HS-27A (cell line): Measurements from ENCODE around the gene RAB40C.

Source experiments
- DNase-seq: peaks from one replicate; pipeline ENCODE4 v3.0.0-alpha.2; 2012; ENCODE audit warnings: low read depth, missing footprints

Gene RAB40C, protein sequence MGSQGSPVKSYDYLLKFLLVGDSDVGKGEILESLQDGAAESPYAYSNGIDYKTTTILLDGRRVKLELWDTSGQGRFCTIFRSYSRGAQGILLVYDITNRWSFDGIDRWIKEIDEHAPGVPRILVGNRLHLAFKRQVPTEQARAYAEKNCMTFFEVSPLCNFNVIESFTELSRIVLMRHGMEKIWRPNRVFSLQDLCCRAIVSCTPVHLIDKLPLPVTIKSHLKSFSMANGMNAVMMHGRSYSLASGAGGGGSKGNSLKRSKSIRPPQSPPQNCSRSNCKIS

DNA sequence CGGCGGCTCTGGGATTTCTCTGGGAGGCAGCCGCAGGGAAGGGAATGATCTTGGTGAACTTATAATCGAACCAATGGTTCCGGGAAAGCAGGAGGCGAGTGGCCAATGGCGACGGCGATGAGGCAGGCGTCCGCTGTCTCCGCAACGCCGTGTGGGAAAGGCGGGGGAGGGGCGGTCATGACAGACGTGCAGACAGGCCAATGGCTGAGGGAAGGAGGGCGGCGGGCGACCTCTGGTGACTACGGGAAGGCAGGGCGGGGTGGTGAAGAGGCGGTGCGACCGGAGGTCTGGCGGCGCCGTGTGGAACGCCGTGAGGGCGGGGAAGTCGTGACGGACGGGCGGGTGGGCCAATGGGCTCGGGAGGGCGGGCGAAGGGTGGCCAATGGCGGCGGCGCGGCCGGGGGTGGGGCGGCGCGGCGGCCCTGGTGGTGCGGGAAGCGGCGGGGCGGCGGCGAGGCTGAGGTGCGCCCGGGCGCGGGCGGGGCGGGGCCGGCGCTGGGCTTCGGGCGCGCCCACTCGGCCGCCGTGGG, at the start of gene RAB40C:
Gene RAB40C (plus strand): TSS at position 409 of the 530 bp plus-strand sequence. CDS start 226 bp downstream, outside the sequence.
- DNase-seq = peak; percentile 88

DNA sequence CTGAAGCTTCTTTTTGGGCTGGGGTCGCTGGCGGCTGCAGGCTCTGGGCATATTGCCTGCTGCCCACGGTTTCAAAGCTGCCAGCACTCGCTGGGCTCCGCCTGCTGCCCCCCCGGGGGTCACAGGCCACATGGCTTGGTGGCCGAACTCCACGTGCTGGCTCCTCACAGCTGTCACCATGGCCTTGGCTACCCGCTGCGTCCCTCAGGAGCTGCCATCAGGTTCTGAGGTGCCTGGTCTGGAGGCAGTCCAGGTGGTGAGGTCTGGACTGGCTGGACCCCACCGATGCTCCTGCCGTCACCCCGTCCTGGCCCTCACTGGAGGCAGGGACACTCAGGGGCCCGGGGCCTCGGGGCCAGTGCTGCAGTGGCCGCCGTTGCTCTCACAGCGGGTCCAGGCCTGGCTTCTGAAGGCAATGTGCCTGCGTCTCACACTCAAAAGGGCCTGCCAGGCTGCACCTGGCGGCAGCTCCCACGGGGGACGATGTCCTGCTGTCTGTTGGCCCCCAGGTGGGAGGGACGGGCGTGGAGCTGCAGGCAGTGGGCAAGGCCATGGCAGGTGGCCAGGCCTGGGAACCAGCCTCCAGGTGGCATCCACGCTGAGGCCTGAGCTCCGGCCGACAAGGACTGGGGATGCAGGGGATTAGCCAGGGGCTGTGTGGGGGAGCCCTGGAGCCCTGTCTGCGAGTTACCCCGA, 49.1 kb upstream of the RAB40C start:
- DNase-seq = no peak

DNA sequence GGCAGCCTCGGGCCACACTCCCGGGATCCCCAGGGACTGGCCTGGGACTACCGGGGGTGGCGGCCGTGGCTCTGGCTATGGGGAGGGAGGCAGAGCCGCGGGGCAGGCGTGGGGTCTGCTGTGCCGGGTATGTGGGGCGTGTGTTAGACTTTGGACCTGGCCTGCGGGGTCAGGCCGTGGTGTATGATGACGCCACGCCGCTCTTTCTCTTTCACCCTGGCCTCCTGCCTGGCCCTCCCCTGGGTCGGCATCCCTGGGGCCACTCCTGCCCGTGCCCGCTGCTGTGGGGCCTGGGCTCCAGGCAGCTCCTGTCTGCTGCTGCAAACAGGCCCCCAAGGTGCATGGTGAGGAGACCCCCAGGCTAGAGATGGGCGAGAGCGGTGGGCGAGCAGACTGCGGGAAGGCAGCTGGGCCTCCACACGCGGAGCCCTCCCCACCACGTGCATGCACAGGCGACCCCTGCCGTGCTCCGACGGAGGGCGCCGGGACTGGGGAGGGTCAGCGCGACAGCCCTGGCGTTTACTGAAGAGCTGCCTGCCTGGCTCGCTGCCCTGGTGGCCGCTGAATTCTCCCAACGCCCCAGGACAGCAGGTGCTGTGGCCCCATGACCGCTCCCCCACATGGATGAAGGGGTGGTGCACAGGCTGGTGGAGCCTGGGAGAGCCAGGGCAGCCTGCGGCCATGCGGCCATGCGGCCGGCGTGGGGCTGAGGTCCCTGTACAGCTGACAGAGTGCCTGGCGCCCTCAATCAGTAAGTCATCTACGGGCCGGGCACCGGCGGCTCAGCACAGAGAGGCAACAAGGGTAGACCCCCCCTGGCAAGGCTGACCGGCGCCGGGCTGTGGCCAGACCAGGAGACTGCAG, 46.3 kb upstream of the RAB40C start:
- DNase-seq = no peak

DNA sequence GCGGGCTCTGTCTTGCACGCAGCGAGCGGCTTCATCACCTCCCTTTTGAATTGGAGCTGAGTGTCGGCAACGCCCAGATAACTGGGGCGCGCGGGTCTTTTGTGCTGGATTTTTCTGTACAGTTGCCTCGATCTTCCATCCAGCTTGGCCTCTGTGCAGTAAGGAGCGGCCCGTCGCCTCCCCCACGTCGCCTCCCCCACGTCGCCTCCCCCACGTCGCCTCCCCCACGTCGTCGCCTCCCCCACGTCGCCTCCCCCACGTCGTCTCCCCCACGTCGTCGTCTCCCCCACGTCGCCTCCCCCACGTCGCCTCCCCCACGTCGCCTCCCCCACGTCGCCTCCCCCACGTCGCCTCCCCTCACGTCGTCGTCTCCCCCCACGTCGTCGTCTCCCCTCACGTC, 45.3 kb upstream of the RAB40C start:
- DNase-seq = no peak

DNA sequence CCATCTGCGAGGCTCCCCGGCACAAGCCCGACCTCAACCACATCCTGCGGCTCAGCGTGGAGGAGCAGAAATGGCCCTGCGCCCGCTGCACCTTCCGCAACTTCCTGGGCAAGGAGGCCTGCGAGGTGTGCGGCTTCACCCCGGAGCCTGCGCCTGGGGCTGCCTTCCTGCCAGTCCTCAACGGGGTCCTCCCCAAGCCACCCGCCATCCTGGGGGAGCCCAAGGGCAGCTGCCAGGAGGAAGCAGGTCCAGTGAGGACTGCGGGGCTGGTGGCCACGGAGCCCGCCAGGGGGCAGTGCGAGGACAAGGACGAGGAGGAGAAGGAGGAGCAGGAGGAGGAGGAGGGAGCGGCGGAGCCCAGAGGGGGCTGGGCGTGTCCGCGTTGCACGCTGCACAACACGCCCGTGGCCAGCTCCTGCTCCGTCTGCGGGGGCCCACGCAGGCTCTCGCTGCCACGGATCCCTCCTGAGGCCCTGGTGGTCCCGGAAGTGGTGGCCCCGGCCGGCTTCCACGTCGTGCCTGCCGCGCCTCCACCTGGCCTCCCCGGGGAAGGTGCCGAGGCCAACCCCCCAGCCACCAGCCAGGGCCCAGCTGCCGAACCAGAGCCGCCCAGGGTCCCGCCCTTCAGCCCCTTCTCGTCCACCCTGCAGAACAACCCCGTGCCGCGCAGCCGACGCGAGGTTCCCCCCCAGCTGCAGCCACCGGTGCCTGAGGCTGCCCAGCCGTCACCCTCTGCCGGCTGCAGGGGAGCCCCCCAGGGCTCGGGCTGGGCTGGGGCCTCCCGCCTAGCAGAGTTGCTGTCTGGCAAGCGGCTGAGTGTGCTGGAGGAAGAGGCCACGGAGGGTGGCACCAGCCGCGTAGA, 42.7 kb upstream of the RAB40C start:
- no peak for DNase-seq

DNA sequence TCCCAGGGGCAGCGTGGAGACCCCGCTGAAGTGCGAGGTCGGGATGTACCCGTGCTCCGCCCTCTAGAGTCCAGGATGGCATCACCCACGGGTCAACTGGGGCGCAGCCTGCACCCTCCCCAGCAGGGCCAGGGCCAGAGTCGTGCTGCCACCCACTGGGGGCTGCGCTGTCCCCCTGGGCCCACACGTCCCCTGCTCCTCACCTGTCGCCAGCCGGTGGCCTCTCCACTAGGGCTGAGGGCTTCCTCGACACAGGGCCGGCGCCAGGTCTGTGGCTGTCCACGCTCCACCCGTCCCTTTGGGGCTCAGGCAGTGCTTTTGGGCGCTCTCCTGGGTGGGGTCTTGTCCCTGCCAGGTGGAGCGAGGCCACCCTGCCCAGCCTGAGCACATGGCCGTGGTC, 41.3 kb upstream of the RAB40C start:
- DNase-seq = no peak

DNA sequence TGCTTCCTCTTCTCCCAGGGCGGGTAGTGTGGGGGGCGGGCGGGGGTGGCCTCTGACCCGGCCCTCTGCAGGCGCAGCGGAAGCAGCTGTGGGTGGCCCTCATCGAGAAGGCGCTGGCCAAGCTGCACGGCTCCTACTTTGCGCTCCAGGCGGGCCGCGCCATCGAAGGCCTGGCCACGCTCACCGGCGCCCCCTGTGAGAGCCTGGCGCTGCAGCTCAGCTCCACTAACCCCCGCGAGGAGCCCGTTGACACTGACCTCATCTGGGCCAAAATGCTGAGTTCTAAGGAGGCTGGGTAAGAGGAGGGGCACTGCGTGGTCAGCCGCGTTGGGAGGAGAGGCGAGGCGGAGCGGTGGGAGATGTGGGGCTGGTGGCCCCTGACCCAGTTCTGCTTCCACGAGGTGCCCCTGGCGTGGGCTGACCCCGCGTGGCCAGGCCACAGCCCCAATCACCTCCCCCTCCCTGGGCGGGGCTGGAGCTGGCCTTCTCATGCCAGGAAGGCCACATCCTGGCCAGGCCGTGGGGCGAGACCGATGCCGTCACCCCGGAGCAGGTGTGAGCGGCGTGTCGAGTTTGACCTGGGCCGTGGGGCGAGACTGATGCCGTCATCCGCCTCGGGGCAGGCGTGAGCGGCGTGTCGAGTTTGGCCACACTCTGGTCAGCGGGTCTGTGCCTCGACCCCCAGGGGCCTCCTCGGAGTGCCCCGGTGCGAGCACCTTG, 40.2 kb upstream of the RAB40C start:
- DNase-seq = no peak

DNA sequence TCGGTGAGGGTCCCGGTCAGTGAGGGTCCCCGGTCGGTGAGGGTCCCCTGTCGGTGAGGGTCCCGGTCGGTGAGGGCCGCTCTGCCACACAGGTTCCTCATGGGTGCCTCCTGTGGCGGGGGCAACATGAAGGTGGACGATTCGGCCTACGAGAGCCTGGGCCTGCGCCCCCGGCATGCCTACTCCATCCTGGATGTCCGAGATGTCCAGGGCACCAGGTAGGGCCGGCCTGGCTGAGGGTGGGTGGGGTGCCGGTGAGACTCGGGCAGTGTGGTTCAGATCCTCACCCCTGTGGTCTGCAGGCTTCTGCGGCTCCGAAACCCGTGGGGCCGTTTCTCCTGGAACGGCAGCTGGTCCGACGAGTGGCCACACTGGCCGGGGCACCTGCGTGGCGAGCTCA, 38.7 kb upstream of the RAB40C start:
- DNase-seq = no peak

DNA sequence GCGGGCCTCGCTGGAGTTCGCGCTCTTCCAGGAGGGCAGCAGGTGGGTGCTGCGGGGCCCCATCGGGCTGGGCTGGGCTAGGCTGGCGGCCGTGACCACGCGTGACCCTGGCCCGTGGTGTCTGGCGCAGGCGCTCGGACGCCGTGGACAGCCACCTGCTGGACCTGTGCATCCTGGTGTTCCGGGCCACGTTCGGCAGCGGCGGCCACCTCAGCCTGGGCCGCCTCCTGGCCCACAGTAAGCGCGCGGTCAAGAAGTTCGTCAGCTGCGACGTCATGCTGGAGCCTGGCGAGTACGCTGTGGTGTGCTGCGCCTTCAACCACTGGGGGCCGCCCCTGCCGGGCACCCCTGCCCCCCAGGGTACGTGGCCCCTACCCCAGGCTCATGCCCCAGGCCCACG, 37.7 kb upstream of the RAB40C start:
- DNase-seq = no peak

DNA sequence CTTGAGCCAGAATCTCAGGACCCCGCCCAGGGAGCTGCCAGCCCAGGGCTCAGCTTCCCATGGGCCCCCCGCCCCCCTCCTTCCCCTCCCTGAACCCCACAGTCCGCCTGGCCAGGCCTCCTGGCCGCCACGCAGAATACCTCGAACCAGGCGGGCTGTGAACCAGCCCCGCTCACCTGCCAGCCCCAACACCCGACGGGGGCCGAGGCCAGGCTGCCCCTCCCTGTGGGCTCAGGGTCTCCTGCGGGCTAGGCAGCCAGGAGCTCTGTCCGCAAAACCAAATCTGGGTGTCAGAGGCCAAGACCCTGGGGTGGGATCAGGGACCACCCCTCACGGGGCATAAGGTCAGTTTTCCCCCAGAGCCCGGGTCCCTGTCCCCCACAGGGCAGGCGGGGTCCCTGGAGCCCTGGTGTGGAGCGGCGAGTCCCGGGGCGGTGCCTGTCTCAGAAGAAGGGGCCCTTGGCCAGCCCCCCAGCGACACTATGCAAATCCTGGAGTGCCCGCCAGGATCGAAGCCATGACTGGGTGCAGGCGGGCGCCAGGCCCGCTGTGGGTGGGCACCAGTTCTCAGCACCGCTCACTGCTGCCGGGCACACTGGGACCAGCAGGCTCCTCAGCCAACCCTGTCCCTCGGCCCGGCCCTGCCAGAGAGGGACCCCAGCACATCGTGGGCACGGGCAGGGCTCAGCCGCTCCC, 36.1 kb upstream of the RAB40C start:
- no peak for DNase-seq

DNA sequence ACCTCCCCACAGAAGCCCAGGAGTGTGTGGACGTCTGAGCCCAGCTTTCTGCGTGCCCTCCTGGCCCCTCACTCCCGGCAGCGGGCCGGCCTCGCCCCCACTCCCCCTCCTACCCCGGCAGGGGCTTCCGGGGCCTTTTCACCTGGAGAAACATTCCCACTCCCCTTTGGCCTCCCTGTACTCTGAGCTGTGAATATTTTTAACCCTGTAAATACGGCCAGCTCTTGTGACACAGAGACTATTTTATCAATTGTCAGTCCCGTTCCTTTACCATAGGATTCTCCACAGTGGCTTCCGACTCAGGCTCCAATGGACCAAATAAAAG, 35.6 kb upstream of the RAB40C start:
- DNase-seq = no peak

DNA sequence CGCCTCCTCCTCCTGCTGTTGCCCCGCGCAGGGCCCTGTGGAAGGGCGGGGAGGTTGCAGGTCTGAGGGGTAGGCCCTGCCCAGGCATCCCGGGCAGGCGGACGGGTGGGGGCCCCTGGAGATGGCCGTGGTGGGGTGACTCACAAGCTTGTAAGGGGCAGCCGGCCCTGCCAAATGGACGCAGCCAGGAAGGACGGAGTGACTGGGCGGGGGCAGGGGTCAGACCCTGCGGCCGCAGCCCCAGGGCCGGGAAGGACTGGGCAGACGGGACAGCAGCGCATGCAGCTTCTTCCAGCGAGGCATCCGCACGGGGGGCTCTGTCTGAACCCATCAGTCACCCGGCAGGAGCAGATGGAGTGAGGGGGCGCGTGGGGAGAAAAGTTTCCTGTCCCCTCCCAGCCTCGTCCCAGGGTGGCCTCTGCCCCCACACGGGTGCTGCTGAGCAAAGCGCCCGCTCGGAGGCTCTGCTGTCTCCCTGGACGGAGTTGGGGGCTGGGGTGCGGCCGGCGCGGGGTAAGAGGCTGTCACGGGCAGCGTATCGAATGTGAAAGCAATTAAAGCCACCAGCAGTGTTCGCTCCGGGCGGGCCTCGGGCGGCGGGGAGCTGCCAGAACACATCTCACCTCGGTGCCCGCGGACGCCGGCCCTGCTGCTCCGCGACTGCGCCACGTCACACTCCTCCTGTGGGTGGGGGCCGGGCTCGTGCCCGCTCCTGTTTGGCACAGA, 35.1 kb upstream of the RAB40C start:
- no peak for DNase-seq

DNA sequence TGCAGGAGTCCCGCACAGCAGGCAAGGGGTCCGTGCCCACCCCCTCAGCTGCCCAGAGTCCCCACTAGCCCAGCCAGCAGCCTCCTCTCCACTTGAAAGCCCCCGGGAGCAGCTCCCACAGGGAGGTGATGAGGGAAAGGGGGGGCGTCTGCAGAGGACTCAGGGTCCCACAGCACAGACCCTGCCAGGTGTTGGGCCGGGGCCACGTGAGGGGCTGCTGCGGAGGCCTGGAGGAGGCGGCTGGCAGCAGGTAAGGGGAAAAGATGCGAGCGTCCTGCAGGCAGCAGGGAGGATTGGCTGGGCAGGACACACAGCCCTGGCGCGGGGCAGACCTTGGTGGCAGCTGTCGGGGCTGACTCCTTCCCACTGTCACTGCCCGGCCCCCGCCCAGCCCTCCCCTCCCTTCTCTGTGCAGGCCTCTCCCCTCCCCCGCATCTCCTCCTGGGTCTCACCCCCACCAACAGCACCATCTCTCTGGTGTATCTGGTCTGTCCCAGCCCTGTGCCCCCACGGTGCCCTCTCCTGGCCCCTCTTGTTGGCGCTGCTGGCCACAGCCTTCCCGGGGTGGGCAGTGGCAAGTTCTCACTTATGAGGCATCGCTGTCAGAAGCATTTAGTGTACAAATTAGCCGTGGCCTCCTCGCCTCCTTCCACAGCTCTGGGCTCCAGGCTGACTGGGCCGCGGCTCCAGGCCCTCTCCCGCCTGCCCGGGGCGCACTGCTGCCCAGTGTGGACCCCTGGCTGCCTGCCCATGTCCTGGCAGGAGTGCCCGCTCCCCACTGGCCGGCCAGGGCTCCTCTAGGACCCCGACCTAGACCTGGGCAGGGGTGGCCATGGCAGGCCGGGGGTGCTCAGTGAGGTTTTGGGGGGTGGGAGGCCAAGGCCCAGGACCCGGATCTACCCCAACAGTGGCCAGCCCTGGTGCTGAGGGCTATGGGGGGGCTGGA, 34.1 kb upstream of the RAB40C start:
- DNase-seq = no peak

DNA sequence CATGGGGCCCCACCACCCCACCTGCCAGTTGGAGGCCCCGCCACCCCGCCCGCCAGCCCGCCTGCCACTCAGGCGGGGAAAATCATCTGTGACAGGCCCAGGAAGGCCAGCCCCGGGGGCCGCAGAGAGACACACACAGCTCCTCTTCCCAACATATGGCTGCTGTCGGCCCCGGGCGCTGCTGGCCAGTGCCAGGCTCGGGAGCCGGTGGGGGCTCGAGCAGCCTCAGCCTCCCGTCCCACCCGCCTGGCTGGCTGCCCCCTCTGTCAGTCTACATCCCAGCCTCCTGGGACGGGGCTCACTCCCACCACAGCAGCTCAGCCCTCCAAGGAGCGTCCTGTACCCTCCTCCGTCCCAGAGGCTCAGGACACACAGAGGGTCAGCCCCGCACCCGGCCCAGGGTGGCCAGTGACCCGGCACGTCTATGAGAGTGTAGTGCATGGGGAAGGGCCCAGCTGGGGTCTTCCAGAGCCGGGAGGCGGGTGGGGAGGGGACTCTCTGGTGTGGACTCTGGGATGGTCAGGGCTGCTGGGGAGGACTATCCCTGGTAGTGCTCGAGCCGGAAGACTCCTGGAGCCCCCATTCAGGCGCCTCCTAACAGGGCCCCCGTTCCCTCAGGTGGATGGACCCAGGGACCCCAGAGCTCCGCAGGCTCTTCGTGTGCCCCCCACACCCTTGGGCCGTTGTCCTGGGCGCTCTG, 33.2 kb upstream of the RAB40C start:
- no peak for DNase-seq

DNA sequence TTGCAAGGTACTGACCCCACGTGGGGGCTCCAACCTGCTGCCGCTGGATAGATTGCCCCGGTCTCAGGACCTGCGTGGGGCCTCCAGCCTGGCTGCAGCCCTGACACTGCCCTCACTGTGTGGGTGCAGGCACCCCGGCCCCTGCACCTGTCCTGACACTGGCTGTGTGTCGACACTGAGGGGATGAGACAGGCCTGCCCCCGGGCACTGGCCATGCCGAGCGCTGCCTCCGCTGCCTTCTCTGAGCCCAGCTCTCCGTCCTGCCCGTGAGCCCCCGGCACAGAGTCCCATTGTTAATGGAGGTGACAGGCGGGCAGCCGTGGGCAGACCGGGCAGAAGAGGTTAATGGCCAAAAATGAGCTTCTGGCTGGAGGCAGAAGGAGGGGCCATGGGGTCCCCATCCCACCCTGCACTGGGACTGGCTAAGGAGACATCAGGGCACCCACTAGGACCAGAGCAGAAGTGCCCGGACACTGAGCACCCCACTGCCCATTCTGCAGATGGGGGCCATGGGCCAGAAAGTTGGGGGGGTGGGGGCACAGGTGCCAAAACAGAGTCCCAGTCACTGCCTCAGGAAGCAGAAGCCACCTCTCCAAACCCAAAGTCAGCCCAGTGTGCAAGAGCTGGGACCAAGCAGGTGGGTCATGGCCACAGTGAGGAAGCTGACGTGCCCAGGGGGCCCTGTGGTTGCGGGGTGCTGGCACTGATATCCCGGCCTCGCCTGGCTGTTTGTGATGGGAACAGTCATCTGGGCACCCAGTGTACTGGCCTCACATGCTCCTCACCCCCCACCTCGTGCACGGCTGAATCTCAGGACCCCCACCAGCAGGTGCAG, 32.2 kb upstream of the RAB40C start:
- no peak for DNase-seq

DNA sequence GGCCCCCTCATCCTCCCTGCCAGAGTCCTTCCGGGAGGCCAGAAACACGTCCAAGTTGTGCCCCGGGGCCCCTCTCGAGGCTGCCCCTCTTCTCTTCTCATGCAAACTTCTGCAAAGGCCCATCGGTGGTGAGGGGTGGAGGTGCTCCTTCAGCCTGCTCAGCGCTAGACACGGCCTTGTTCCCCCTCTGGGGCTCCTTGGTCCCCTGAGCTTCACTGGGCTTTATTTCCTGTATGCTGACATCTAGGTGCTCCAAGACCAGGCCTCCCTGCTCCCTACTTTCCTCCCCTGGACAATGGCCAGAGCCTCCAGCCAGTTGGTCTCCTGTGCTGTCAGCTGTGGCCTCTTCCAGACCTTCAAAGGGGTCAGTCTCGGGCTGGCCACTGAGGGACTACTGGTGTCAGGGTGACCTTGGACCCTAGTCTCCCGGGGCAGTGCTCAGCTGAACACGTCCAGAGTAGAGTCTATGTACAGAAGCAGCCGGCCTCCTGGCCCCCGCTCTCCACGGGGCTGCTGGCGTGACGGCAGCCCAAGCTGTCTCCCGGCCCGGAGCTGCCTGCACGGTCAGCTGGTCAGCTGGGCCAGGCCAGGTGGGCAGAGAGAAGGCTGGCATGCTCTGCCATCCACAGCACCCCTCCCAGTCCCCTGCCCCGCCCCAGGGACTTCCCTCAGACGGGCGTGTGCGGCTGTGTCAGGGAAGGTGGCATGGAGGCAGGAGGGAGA, 31.4 kb upstream of the RAB40C start:
- DNase-seq = no peak

DNA sequence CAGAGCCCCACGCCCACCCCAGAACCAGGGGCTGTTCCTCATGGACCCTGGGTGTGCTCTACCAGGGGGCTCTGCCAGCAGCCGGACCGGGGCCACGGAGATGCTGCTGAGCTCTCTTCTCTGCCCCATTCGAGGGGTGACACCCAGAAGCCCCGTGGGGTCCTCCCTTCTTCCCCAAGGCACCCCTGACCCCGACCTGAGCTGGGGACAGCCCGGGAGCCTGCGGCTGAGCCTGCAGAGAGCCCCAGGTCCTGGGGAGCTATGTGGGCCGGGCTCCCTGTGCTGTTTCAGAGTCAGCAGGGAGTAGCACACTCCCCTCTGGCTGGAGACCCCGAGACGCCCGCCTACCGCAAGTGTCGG, 30.9 kb upstream of the RAB40C start:
- no peak for DNase-seq
